Progenitor cell of endocrine pancreas (in vitro differentiated cells): Measurements from ENCODE around the gene SPTLC2. TPM values are rescaled to one million over a fixed set of nuclear protein-coding genes. Genes with fewer than 3 reads are reported as not detected.

Source experiments
- DNase-seq: peaks from one replicate; pipeline ENCODE4 v3.0.0; 2021; ENCODE audit warnings: low spot score; ENCODE audit not compliant: unreplicated experiment
- H3K27ac Mint-ChIP-seq: 2 replicates; pipeline ENCODE4 v1.8.0; 2021; ENCODE audit warnings: mild to moderate bottlenecking, moderate library complexity, mixed read lengths
- H3K27me3 Mint-ChIP-seq: 2 replicates; pipeline ENCODE4 v1.8.0; 2021; ENCODE audit warnings: mixed read lengths
- H3K36me3 Mint-ChIP-seq: 2 replicates; pipeline ENCODE4 v1.8.0; 2022; ENCODE audit warnings: mixed read lengths; ENCODE audit not compliant: insufficient read depth
- H3K4me1 Mint-ChIP-seq: 2 replicates; pipeline ENCODE4 v1.8.0; 2021; ENCODE audit warnings: low read depth, mixed read lengths
- H3K4me3 Mint-ChIP-seq: 2 replicates; pipeline ENCODE4 v1.8.0; 2021; ENCODE audit warnings: low read depth, mild to moderate bottlenecking, moderate library complexity, mixed read lengths
- H3K9me3 Mint-ChIP-seq: 2 replicates; pipeline ENCODE4 v1.8.0; 2021; ENCODE audit warnings: low read depth, mixed read lengths
- CTCF ChIP-seq: fragments of 200-600 bp; sonication (generic); IDR thresholded peaks from one replicate; pipeline ENCODE4 v1.5.0; 2021; ENCODE audit warnings: antibody characterized with exemption, mild to moderate bottlenecking; ENCODE audit not compliant: unreplicated experiment
- total RNA-seq: library from RNA; stranded (reverse); gene quantifications from 2 replicates; pipeline ENCODE4 v1.2.1, GENCODE V29; 2021

The SPTLC2 gene
- total RNA-seq, 1 donor from 2014 or later = 53.6 TPM

DNA sequence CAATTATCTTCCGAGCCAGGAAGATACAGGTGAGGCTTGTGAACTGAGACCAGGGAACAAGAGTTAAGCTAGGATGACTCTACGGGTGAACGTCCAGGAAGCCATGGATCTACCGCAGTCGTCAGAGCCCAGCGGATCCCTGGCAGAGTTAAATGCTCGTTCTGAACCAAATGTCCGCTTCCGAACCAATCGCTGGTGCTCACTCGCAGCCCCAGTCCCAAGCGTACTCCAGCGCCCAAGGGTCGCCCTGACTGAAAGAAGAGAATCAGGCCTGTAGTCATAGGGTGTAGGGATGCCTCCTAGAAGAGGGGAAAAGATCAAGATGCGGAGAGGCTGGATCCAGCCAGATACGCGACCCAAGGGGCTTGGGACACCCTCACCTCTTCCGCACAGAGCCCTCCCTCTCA, 159.3 kb downstream of the SPTLC2 start:
- no peaks in the 10 kb centered on the region for H3K27me3 Mint-ChIP-seq
- peak overlapping the region; percentile 100 for H3K27ac Mint-ChIP-seq
- no peaks in the 10 kb centered on the region for H3K9me3 Mint-ChIP-seq
- peak overlapping the region; percentile 100 for H3K4me3 Mint-ChIP-seq
- peaks cover 25% of the 10 kb centered on the region for H3K4me1 Mint-ChIP-seq
- peaks cover 21% of the 10 kb centered on the region for H3K36me3 Mint-ChIP-seq
- TF ChIP-seq CTCF = no peak
- DNase-seq = no peak

Other genes starting within 250 kb of the SPTLC2 start
- 18.4 and 18.7 TPM in 2 replicates for gene TMED8, start 239.5 kb downstream of the SPTLC2 start, total RNA-seq
- 9.5 and 10.7 TPM in 2 replicates for gene SAMD15, start 239.3 kb downstream of the SPTLC2 start, total RNA-seq
- 1.2 and 1.8 TPM in 2 replicates for gene NOXRED1, start 193.1 kb downstream of the SPTLC2 start, total RNA-seq
- 30.7 and 33.7 TPM in 2 replicates for gene VIPAS39, start 159.0 kb downstream of the SPTLC2 start, total RNA-seq
- gene AHSA1, start 158.5 kb downstream of the SPTLC2 start, total RNA-seq = 160 and 179 TPM in 2 replicates
- gene ISM2, start 117.8 kb downstream of the SPTLC2 start, total RNA-seq = 0.42 TPM in 1 of 2 replicates, not detected in the other
- gene ALKBH1, start 91.4 kb upstream of the SPTLC2 start, total RNA-seq = 14.4 and 14.5 TPM in 2 replicates
- 148 and 158 TPM in 2 replicates for gene SLIRP, start 91.5 kb upstream of the SPTLC2 start, total RNA-seq
- gene SNW1, start 144.5 kb upstream of the SPTLC2 start, total RNA-seq = 78.5 and 90.8 TPM in 2 replicates
- gene ADCK1, start 183.5 kb upstream of the SPTLC2 start, total RNA-seq = 8.0 and 11.5 TPM in 2 replicates